Measurements from ENCODE around the gene E4F1. TPM values are rescaled to one million over a fixed set of nuclear protein-coding genes. Genes with fewer than 3 reads are reported as not detected.

E4F1 gene
- total and polyA plus RNA-seq, 2 donors from 2014 or later = 13.6 to 26.0 TPM

DNA sequence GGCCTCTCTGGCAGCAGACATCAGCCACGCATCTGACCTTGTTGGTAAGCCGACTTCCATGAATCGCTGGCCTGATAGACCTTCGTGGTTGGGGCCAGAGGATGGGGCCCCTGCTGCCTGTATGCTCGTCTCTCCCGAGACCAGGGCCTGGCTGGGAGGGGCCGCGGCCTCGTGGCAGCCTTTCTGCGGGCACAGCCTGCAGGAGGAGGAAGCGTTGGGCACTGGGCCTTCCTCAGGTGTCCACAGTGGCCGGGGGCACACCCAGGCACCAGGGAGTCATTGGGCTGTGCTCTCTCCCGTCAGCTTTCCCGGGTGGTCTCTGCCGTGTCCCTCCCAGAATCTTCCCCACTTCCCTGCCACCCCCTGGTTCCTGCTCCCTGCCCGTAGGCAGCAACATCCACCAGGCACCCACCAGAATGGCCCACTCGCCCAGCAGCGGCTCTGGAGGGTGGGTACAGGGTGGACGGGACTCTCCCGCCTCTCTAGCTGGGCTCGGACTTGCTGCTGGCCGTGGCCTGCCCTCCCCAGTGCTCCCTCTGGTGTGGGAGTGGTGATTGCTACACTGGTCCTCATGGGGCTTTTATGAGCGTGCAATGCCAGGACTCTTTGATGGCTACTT is 6.3 kb downstream of the E4F1 start:
- no peak for FAIRE-seq
- no peak overlapping the region for H3K27ac ChIP-seq (ENCODE audit: low read depth in 2 of 2, low read length in 2 of 2)

DNA sequence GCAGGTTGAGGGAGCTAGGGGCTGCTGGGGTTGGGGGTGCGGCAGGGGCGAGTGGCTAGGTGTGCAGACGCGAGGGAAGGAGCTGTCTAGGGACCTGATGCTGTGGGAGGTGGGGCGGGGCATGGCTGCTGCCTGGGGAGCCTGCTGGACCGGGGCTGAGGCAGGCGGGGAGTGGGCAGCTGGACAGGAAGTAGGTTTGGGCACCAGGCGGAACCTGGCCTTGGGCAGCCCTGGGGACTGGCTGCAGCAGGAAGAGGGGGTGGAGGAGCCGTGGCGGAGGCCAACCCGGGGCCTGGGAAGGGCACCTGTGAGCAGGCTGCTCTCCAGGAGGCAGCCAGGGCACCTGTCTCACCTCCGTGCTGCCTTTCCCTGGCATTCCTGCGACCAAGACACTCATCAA is 7.0 kb downstream of the E4F1 start:
- DNase-seq (peak in 1 of 5 donors; percentile 73), FAIRE-seq (no peak)
- intact Hi-C loops (cut with DNase I) = no loop called here
- TF ChIP-seq, protein P1, sequence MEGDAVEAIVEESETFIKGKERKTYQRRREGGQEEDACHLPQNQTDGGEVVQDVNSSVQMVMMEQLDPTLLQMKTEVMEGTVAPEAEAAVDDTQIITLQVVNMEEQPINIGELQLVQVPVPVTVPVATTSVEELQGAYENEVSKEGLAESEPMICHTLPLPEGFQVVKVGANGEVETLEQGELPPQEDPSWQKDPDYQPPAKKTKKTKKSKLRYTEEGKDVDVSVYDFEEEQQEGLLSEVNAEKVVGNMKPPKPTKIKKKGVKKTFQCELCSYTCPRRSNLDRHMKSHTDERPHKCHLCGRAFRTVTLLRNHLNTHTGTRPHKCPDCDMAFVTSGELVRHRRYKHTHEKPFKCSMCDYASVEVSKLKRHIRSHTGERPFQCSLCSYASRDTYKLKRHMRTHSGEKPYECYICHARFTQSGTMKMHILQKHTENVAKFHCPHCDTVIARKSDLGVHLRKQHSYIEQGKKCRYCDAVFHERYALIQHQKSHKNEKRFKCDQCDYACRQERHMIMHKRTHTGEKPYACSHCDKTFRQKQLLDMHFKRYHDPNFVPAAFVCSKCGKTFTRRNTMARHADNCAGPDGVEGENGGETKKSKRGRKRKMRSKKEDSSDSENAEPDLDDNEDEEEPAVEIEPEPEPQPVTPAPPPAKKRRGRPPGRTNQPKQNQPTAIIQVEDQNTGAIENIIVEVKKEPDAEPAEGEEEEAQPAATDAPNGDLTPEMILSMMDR (IDR thresholded peaks at IDR 0.05; ENCODE audit: borderline replicate concordance, extremely low read depth, insufficient read depth) = no peak
- no peaks in the 10 kb centered on the region for H3K9me3 ChIP-seq (ENCODE audit: control insufficient read depth in 2 of 3, insufficient read depth in 1 of 3, low read length in 3 of 3)
- no peak overlapping the region for H3K27ac ChIP-seq (ENCODE audit: low read depth in 2 of 2, low read length in 2 of 2)
- H3K27me3 ChIP-seq (ENCODE audit: control insufficient read depth, insufficient read depth, low read length) = no peaks in the 10 kb centered on the region
- H3K4me3 ChIP-seq (ENCODE audit: low read length in 3 of 3) = no peak overlapping the region
- H3K4me1 ChIP-seq (ENCODE audit: control insufficient read depth in 2 of 3, insufficient read depth in 2 of 3, low read depth in 1 of 3, low read length in 3 of 3) = no peaks in the 10 kb centered on the region
- H3K9ac ChIP-seq (ENCODE audit: low read length in 3 of 3) = no peak overlapping the region
- H3K36me3 ChIP-seq (ENCODE audit: control insufficient read depth in 2 of 3, insufficient read depth in 3 of 3, low read length in 3 of 3) = peaks cover 0 to 32% (median 13%) of the 10 kb centered on the region in 3 donors

More for the DNA sequence above, 6.3 kb downstream of the E4F1 start:
- TF ChIP-seq, protein P1 (IDR thresholded peaks at IDR 0.05; ENCODE audit: borderline replicate concordance, extremely low read depth, insufficient read depth) = no peak
- DNase-seq = no peak
- Histone ChIP-seq H3K4me3 (ENCODE audit: low read length in 3 of 3) (no peak overlapping the region), H3K9me3 (ENCODE audit: control insufficient read depth in 2 of 3, insufficient read depth in 1 of 3, low read length in 3 of 3) (no peaks in the 10 kb centered on the region), H3K36me3 (ENCODE audit: control insufficient read depth in 2 of 3, insufficient read depth in 3 of 3, low read length in 3 of 3) (peaks cover 0 to 32% (median 10%) of the 10 kb centered on the region in 3 donors), H3K4me1 (ENCODE audit: control insufficient read depth in 2 of 3, insufficient read depth in 2 of 3, low read depth in 1 of 3, low read length in 3 of 3) (peaks cover 0 to 4% (median 3%) of the 10 kb centered on the region in 3 donors), H3K27me3 (ENCODE audit: control insufficient read depth, insufficient read depth, low read length) (no peaks in the 10 kb centered on the region), H3K9ac (ENCODE audit: low read length in 3 of 3) (no peak overlapping the region)
- intact Hi-C loops (cut with DNase I) = no loop called here

DNA sequence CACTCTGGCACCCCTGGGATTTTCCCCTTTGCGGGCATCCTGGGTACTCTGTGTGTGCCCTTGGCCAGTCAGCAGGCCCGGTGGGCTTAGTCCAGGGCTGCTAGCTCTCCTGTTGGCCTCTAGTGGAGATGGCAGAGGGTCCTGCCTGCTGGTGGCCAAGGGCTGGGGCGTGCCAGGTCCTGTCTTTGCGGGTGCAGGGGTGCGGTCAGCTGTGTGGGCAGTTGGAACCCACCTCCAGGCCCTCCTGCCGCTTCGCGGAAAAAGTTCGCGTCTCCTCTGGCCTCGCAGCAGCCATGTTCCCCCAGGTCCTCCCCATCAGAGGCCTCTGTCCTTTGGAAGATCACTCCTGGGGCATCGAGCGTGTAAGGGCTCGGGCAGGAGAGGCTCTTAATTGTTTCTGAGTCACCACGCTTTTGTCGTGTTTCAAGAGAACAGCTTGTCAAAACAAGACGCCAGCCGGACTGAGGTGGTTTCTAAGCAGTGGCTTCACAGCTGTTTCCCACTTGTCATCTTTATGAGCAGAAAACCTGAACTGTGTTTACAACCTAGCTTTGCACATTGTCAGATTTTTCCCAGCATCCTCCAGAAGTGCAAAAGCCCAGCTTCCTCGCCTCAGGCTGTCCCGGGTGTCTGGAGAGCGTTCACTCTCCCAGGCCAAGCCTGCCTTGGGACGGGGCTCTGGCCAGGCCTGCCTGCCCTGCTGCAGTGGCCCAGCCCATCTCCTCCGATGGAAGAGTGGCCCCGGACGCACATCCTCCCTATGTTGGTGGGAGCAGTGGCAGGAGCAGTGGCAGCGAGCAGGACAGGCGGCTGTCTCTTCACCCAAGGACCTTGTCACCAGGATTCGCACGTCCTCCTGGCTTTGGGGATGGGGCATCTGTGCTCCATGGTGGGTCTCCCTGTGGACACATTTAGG is 7.9 kb downstream of the E4F1 start:
- no peaks in the 10 kb centered on the region for H3K27me3 ChIP-seq (ENCODE audit: control insufficient read depth, insufficient read depth, low read length)
- no peaks in the 10 kb centered on the region for H3K4me1 ChIP-seq (ENCODE audit: control insufficient read depth in 2 of 3, insufficient read depth in 2 of 3, low read depth in 1 of 3, low read length in 3 of 3)
- H3K9ac ChIP-seq (ENCODE audit: low read length in 3 of 3) = no peak overlapping the region
- no peak for DNase-seq
- FAIRE-seq = no peak
- no peak overlapping the region for H3K4me3 ChIP-seq (ENCODE audit: low read length in 3 of 3)
- TF ChIP-seq, protein P1 (IDR thresholded peaks at IDR 0.05; ENCODE audit: borderline replicate concordance, extremely low read depth, insufficient read depth) = no peak
- H3K36me3 ChIP-seq (ENCODE audit: control insufficient read depth in 2 of 3, insufficient read depth in 3 of 3, low read length in 3 of 3) = peaks cover 0 to 32% (median 14%) of the 10 kb centered on the region in 3 donors
- intact Hi-C loops (cut with DNase I) = no loop called here
- H3K27ac ChIP-seq (ENCODE audit: low read depth in 2 of 2, low read length in 2 of 2) = no peak overlapping the region
- H3K9me3 ChIP-seq (ENCODE audit: control insufficient read depth in 2 of 3, insufficient read depth in 1 of 3, low read length in 3 of 3) = no peaks in the 10 kb centered on the region

All from kidney (tissue), 14 donors.